SK-N-SH (cell line): ENCODE data around the gene SPOP. TPM values are rescaled to one million over a fixed set of nuclear protein-coding genes. Genes with fewer than 3 reads are reported as not detected.

Experiments
- CTCF ChIA-PET: fragments of 300-600, 350-600 bp; formaldehyde crosslinking; extraction: SDS; loops from one replicate; lab custom pipeline; 2021; lab: Yijun Ruan, JAX
- POLR2A ChIA-PET: fragments of 350-600 bp; sonication (Branson Sonifier 250); formaldehyde crosslinking; extraction: SDS; loops from one replicate; lab custom pipeline; 2020; ENCODE audit warnings: antibody characterized with exemption, inconsistent platforms; lab: Yijun Ruan, JAX
- DNase-seq: peaks from one replicate; pipeline ENCODE4 v3.0.0; 2012
- H2AFZ ChIP-seq: fragments of 200-600 bp; sonication (generic); 2 replicates; pipeline ENCODE4 v1.8.1; 2016; ENCODE audit warnings: antibody characterized with exemption, mild to moderate bottlenecking, low read depth
- H3F3A ChIP-seq: fragments of 200-600 bp; sonication (generic); replicated peaks from 2 replicates; pipeline ENCODE3; 2016; ENCODE audit warnings: antibody characterized with exemption, mild to moderate bottlenecking; ENCODE audit not compliant: insufficient read depth
- H3K27ac ChIP-seq, 2 experiments: fragments of 200-500 bp in 1 of 2; fragments of 200-600 bp in 1 of 2; sonication (Bioruptor generic) in 1 of 2; sonication (generic), shearing (Covaris generic) in 1 of 2; 2 replicates each; pipeline versions ENCODE4 v1.5.1 to v1.6.1; 2014 to 2016; ENCODE audit warnings: low read depth in 2 of 2, inconsistent platforms in 1 of 2, low read length in 1 of 2, mild to moderate bottlenecking in 1 of 2, mixed read lengths in 1 of 2
- H3K27me3 ChIP-seq: fragments of 200-600 bp; sonication (generic), shearing (Covaris generic); 2 replicates; pipeline ENCODE4 v1.6.1; 2016; ENCODE audit warnings: mixed run types; ENCODE audit not compliant: insufficient read depth
- H3K36me3 ChIP-seq, 2 experiments: fragments of 200-500 bp in 1 of 2; fragments of 200-600 bp in 1 of 2; sonication (Bioruptor generic) in 1 of 2; sonication (generic) in 1 of 2; replicated peaks in 1 of 2; 2 replicates each; pipeline versions ENCODE3 to v1.5.1; 2014 to 2016; ENCODE audit warnings: low read length in 1 of 2, mild to moderate bottlenecking in 1 of 2; ENCODE audit not compliant: insufficient read depth in 2 of 2, control insufficient read depth in 1 of 2
- H3K4me1 ChIP-seq, 2 experiments: fragments of 200-500 bp in 1 of 2; fragments of 200-600 bp in 1 of 2; sonication (Bioruptor generic) in 1 of 2; sonication (generic), shearing (Covaris generic) in 1 of 2; 2 replicates each; pipeline versions ENCODE4 v1.5.1 to v1.6.1; 2014 to 2016; ENCODE audit warnings: low read depth in 1 of 2, low read length in 1 of 2, mixed run types in 1 of 2; ENCODE audit not compliant: insufficient read depth in 2 of 2, control insufficient read depth in 1 of 2
- H3K4me2 ChIP-seq: fragments of 200-600 bp; sonication (generic), shearing (Covaris generic); 2 replicates; pipeline ENCODE4 v1.6.1; 2017; ENCODE audit warnings: mixed run types
- H3K4me3 ChIP-seq, 2 experiments: fragments of 200-500 bp in 1 of 2; fragments of 200-600 bp in 1 of 2; sonication (Bioruptor generic) in 1 of 2; sonication (generic), shearing (Covaris generic) in 1 of 2; 2 replicates each; pipeline versions ENCODE4 v1.5.1 to v1.8.1; 2014 to 2016; ENCODE audit warnings: low read depth in 2 of 2, inconsistent platforms in 1 of 2, low read length in 1 of 2, mild to moderate bottlenecking in 1 of 2, mixed read lengths in 1 of 2, moderate library complexity in 1 of 2
- H3K79me2 ChIP-seq: fragments of 200-600 bp; sonication (generic); 2 replicates; pipeline ENCODE4 v1.8.1; 2017; ENCODE audit warnings: mild to moderate bottlenecking; ENCODE audit not compliant: insufficient read depth
- H3K9ac ChIP-seq: fragments of 200-600 bp; sonication (generic); 2 replicates; pipeline ENCODE4 v1.6.1; 2017; ENCODE audit warnings: mixed run types
- H3K9me2 ChIP-seq: fragments of 200-600 bp; sonication (generic); 2 replicates; pipeline ENCODE4 v1.6.1; 2017; ENCODE audit warnings: mixed run types
- H3K9me3 ChIP-seq: fragments of 200-600 bp; sonication (generic); 2 replicates; pipeline ENCODE4 v1.6.1; 2017; ENCODE audit warnings: mixed run types, mild to moderate bottlenecking, moderate library complexity
- H4K20me1 ChIP-seq: fragments of 200-600 bp; sonication (generic); 2 replicates; pipeline ENCODE4 v1.6.1; 2017; ENCODE audit warnings: mild to moderate bottlenecking, mixed run types; ENCODE audit not compliant: insufficient read depth
- CHD2 ChIP-seq: fragments of 150-350 bp; IDR thresholded peaks from 2 replicates; pipeline ENCODE4 v1.6.1; 2018; ENCODE audit warnings: low read length; ENCODE audit not compliant: partially characterized antibody
- ELF1 ChIP-seq: IDR thresholded peaks from 2 replicates; pipeline ENCODE4 v1.4.0; 2012
- EP300 ChIP-seq, 2 experiments: IDR thresholded peaks; 2 replicates each; pipeline versions ENCODE4 v1.4.0 to v1.6.1; 2012; ENCODE audit warnings: borderline replicate concordance in 1 of 2, low read depth in 1 of 2, low read length in 1 of 2
- EZH2phosphoT487 ChIP-seq: fragments of 200-600 bp; sonication (generic); IDR thresholded peaks from 2 replicates; pipeline ENCODE4 v1.6.1; 2017; ENCODE audit warnings: low read depth, mixed run types, mild to moderate bottlenecking, antibody characterized with exemption, moderate library complexity, borderline replicate concordance
- FOSL2 ChIP-seq: IDR thresholded peaks from 2 replicates; pipeline ENCODE4 v1.4.0; 2012; ENCODE audit warnings: low read depth, mild to moderate bottlenecking, moderate library complexity, borderline replicate concordance
- FOXM1 ChIP-seq: IDR thresholded peaks from 2 replicates; pipeline ENCODE4 v1.4.0; 2012; ENCODE audit warnings: low read depth, mild to moderate bottlenecking
- GABPA ChIP-seq: IDR thresholded peaks from 2 replicates; pipeline ENCODE4 v1.4.0; 2012; ENCODE audit warnings: low read depth, mild to moderate bottlenecking
- GATA2 ChIP-seq: sonication (generic); formaldehyde crosslinking; IDR thresholded peaks from 2 replicates; pipeline ENCODE4 v1.5.0; 2020; ENCODE audit warnings: mild to moderate bottlenecking, missing genetic modification reagents
- JUND ChIP-seq: IDR thresholded peaks from 2 replicates; pipeline ENCODE4 v1.4.0; 2012
- MEF2A ChIP-seq: IDR thresholded peaks from 2 replicates; pipeline ENCODE4 v1.4.0; 2012; ENCODE audit warnings: low read depth, borderline replicate concordance
- RAD21 ChIP-seq: IDR thresholded peaks from 2 replicates; pipeline ENCODE4 v1.6.1; 2012; ENCODE audit warnings: mild to moderate bottlenecking, low read length
- RXRA ChIP-seq: IDR thresholded peaks from 2 replicates; pipeline ENCODE4 v1.4.0; 2012; ENCODE audit warnings: low read depth, mild to moderate bottlenecking, borderline replicate concordance
- TCF12 ChIP-seq: IDR thresholded peaks from 2 replicates; pipeline ENCODE4 v1.4.0; 2012
- WGBS: methylation state at CpG from one replicate; pipeline ENCODE4 v1.1.6; 2017; ENCODE audit warnings: low lambda C conversion rate; 5-methylcytosine and 5-hydroxymethylcytosine counted together
- polyA plus RNA-seq, 3 experiments: library from polyadenylated mRNA; depleted of rRNA; stranded (reverse); fragments of >200 nt; gene quantifications; 2 replicates each; pipeline ENCODE4 v1.2.3, GENCODE V29; 2012
- TF ChIP-seq, protein P1 (sequence below): IDR thresholded peaks from 2 replicates; pipeline ENCODE4 v1.4.0; 2012; ENCODE audit warnings: low read depth, borderline replicate concordance
- TF ChIP-seq, protein P2 (sequence below): fragments of 150-350 bp; IDR thresholded peaks from 2 replicates; pipeline ENCODE4 v1.6.1; 2017; ENCODE audit warnings: antibody characterized with exemption, low read length, low read depth, borderline replicate concordance
- TF ChIP-seq, protein P3 (sequence below): IDR thresholded peaks from 2 replicates; pipeline ENCODE4 v1.4.0; 2012; ENCODE audit warnings: low read depth
- TF ChIP-seq, protein P4 (sequence below): IDR thresholded peaks from 2 replicates; pipeline ENCODE4; 2012

SPOP gene
- polyA plus RNA-seq, 1 of the 3 experiments (the other 2 are of a cell fraction): 54.0 TPM

DNA sequence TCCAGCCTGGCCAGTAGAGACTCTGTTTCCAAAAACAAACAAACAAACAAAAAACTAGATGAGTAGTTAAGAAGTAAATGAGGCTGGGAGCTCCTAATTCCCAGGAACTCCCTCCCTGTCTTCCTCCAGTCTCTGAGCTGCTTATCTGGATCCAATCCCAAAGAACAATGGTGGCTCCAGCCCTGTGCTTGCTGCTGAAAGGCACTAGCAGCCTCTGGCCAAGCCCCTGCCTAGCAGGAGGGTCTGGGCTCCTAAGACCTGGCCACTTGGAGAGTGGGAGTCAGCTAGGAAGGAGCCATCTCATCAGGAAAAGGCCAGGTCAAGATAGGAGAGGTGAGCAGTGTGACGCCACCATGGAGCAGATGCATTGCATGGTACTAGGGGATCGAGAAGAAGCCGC is 44.2 kb upstream of the SPOP start:
- H3K27me3 ChIP-seq: no peaks in the 10 kb centered on the region
- no peaks in the 10 kb centered on the region for H3K4me1 ChIP-seq
- H2AFZ ChIP-seq: no peak overlapping the region
- H3F3A ChIP-seq: no peaks in the 10 kb centered on the region
- no peak overlapping the region for H3K9ac ChIP-seq
- no peak for DNase-seq
- POLR2A ChIA-PET: no interaction called here
- peaks cover 4 to 20% of the 10 kb centered on the region in 2 experiments for H3K36me3 ChIP-seq
- H3K9me3 ChIP-seq: no peaks in the 10 kb centered on the region
- no peaks in the 10 kb centered on the region for H3K9me2 ChIP-seq
- H3K4me3 ChIP-seq: no peak overlapping the region
- 96% methylated on average over 3 of the region's 3 CpGs for WGBS
- H4K20me1 ChIP-seq: no peaks in the 10 kb centered on the region
- no peaks in the 10 kb centered on the region for H3K79me2 ChIP-seq
- H3K27ac ChIP-seq: no peak overlapping the region
- H3K4me2 ChIP-seq: no peak overlapping the region
- no peak for TF ChIP-seq FOXM1
- TF ChIP-seq GABPA: no peak
- TF ChIP-seq, protein P1, sequence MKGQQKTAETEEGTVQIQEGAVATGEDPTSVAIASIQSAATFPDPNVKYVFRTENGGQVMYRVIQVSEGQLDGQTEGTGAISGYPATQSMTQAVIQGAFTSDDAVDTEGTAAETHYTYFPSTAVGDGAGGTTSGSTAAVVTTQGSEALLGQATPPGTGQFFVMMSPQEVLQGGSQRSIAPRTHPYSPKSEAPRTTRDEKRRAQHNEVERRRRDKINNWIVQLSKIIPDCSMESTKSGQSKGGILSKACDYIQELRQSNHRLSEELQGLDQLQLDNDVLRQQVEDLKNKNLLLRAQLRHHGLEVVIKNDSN: no peak
- CTCF ChIA-PET: interaction anchor here (1.5 to 5.3 kb wide), 4 partner anchors 11 to 152 kb away, joined by 4 to 35 read pairs (median 6); partner anchors contain the start of gene SLC35B1

DNA sequence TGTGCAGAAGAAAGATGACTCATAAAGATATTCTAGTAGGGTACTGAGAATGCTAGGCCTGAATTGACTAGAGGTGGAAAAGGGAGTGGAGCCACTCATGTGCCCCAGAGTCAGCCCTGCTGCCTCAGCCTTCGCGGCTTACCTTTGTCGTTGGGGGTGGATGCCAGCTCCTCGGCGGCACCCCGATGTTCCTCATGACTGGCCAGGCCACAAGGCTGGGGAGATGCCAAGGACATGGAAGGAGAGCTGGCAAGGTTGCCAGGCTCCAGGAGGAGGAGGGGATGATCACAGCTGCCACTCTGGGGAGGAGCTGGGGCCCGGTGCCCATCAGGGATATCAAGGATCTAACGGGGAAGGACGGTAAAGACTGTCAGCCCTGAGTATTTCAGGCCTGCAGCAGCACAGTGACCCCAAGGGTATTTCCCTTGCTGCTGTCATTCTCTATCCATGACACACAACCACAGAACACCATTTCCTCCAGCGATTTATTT is 39.5 kb upstream of the SPOP start:
- Histone ChIP-seq H3K9ac (no peak overlapping the region), H3K4me2 (no peak overlapping the region), H3K79me2 (no peaks in the 10 kb centered on the region), H3K27me3 (no peaks in the 10 kb centered on the region), H2AFZ (no peak overlapping the region), H3F3A (no peaks in the 10 kb centered on the region), H3K9me3 (no peaks in the 10 kb centered on the region), H3K36me3 (peaks cover 4 to 32% of the 10 kb centered on the region in 2 experiments), H3K9me2 (no peaks in the 10 kb centered on the region), H3K4me3 (no peak overlapping the region), H3K4me1 (no peaks in the 10 kb centered on the region), H3K27ac (no peak overlapping the region), H4K20me1 (no peaks in the 10 kb centered on the region)
- POLR2A ChIA-PET: no interaction called here
- TF ChIP-seq CHD2 (no peak), ELF1 (no peak), RXRA (no peak), MEF2A (no peak), EZH2phosphoT487 (no peak), GATA2 (CRISPR knock-in tag) (no peak), JUND (no peak), TCF12 (no peak), RAD21 (no peak), FOSL2 (no peak), GABPA (no peak), EP300 (IDR thresholded peaks at IDR 0.05; ENCODE audit: borderline replicate concordance in 1 of 2, low read depth in 1 of 2, low read length in 1 of 2) (no peak)
- TF ChIP-seq, protein P2, sequence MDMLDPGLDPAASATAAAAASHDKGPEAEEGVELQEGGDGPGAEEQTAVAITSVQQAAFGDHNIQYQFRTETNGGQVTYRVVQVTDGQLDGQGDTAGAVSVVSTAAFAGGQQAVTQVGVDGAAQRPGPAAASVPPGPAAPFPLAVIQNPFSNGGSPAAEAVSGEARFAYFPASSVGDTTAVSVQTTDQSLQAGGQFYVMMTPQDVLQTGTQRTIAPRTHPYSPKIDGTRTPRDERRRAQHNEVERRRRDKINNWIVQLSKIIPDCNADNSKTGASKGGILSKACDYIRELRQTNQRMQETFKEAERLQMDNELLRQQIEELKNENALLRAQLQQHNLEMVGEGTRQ: no peak
- TF ChIP-seq, protein P3, sequence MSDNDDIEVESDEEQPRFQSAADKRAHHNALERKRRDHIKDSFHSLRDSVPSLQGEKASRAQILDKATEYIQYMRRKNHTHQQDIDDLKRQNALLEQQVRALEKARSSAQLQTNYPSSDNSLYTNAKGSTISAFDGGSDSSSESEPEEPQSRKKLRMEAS: no peak
- TF ChIP-seq, protein P4, sequence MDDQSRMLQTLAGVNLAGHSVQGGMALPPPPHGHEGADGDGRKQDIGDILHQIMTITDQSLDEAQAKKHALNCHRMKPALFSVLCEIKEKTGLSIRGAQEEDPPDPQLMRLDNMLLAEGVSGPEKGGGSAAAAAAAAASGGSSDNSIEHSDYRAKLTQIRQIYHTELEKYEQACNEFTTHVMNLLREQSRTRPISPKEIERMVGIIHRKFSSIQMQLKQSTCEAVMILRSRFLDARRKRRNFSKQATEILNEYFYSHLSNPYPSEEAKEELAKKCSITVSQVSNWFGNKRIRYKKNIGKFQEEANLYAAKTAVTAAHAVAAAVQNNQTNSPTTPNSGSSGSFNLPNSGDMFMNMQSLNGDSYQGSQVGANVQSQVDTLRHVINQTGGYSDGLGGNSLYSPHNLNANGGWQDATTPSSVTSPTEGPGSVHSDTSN: no peak
- 91% methylated on average over 10 of the region's 10 CpGs for WGBS
- DNase-seq: no peak
- CTCF ChIA-PET: interaction anchor here (2.4 to 50.8 kb wide), 2 partner anchors 10 to 142 kb away, joined by 10 to 2107 read pairs; partner anchors contain the start of genes NXPH3 and SLC35B1
